Fibroblast of lung (primary cell): ENCODE measurements around the gene TRAF2. TPM values are rescaled to one million over a fixed set of nuclear protein-coding genes. Genes with fewer than 3 reads are reported as not detected.

Experiments used
- DNase-seq, 2 donors: peaks; one replicate each; pipeline versions ENCODE4 v3.0.0 to v3.0.0-alpha.2; 2010; ENCODE audit warnings: low read depth in 2 of 2
- H2AFZ ChIP-seq: 2 replicates; pipeline ENCODE4 v1.5.1; 2012; ENCODE audit warnings: low read length, control low read depth, inconsistent platforms
- H3K27ac ChIP-seq: 2 replicates; pipeline ENCODE4 v1.5.1; 2011; ENCODE audit warnings: low read length, control low read depth; ENCODE audit not compliant: insufficient read depth
- H3K27me3 ChIP-seq: 2 replicates; pipeline ENCODE4 v1.5.1; 2011; ENCODE audit warnings: mild to moderate bottlenecking, low read length; ENCODE audit not compliant: control insufficient read depth, insufficient read depth
- H3K36me3 ChIP-seq: 2 replicates; pipeline ENCODE4 v1.5.1; 2011; ENCODE audit warnings: low read length; ENCODE audit not compliant: control insufficient read depth, insufficient read depth
- H3K4me1 ChIP-seq: 2 replicates; pipeline ENCODE4 v1.5.1; 2011; ENCODE audit warnings: low read length; ENCODE audit not compliant: control insufficient read depth, insufficient read depth; ENCODE audit errors: extremely low read depth
- H3K4me2 ChIP-seq: 2 replicates; pipeline ENCODE4 v1.5.1; 2011; ENCODE audit warnings: low read length, control low read depth; ENCODE audit not compliant: insufficient read depth; ENCODE audit errors: extremely low read depth
- H3K4me3 ChIP-seq, 4 experiments: fragments of 200-600 bp in 1 of 4; sonication (generic) in 1 of 4; replicated peaks in 1 of 4; 2 replicates each; pipeline ENCODE4 v1.5.1; 2011 to 2016; ENCODE audit warnings: low read length in 4 of 4, low read depth in 3 of 4, mild to moderate bottlenecking in 3 of 4, control low read depth in 2 of 4, inconsistent platforms in 1 of 4, mixed read lengths in 1 of 4; ENCODE audit not compliant: insufficient read depth in 1 of 4; ENCODE audit errors: control extremely low read depth in 1 of 4
- H3K79me2 ChIP-seq: 2 replicates; pipeline ENCODE4 v1.5.1; 2012; ENCODE audit warnings: mild to moderate bottlenecking, low read length, inconsistent platforms; ENCODE audit not compliant: control insufficient read depth, insufficient read depth
- H3K9ac ChIP-seq: 2 replicates; pipeline ENCODE4 v1.5.1; 2011; ENCODE audit warnings: mild to moderate bottlenecking, low read length, control low read depth; ENCODE audit not compliant: insufficient read depth
- H3K9me3 ChIP-seq: 2 replicates; pipeline ENCODE4 v1.5.1; 2012; ENCODE audit warnings: low read depth, low read length; ENCODE audit not compliant: control insufficient read depth, insufficient read depth
- H4K20me1 ChIP-seq: 2 replicates; pipeline ENCODE4 v1.5.1; 2011; ENCODE audit warnings: low read length; ENCODE audit not compliant: control insufficient read depth, insufficient read depth; ENCODE audit errors: extremely low read depth
- EZH2 ChIP-seq: IDR thresholded peaks from 2 replicates; pipeline ENCODE4 v1.5.1; 2012; ENCODE audit warnings: low read length, control low read depth, mild to moderate bottlenecking; ENCODE audit errors: missing control alignments
- polyA plus RNA-seq, 2 donors: library from polyadenylated mRNA; depleted of rRNA in 1 of 2; stranded (reverse) in 1 of 2; unstranded in 1 of 2; fragments of >200 nt; gene quantifications; 2 replicates each; pipeline ENCODE4 v1.2.1, GENCODE V29; 2011 to 2012; ENCODE audit warnings: missing spikeins in 1 of 2
- total RNA-seq: library from RNA; depleted of rRNA; stranded (reverse); fragments of >200 nt; gene quantifications from 2 replicates; pipeline ENCODE4 v1.2.1, GENCODE V29; 2014
- TF ChIP-seq, protein P1 (sequence below), 2 donors: IDR thresholded peaks in 1 of 2; conservative IDR thresholded peaks in 1 of 2; 1 replicate in 1 of 2; 2 replicates in 1 of 2; pipeline ENCODE4 v1.5.1; 2011 to 2012; ENCODE audit warnings: low read length in 2 of 2, control low read depth in 1 of 2, inconsistent platforms in 1 of 2, low read depth in 1 of 2, mild to moderate bottlenecking in 1 of 2

The TRAF2 gene
- total and polyA plus RNA-seq, 2 donors (not counting 1 experiment from before 2014, with no cell fraction given) = 3.7 to 8.4 TPM

GRCh38 chr9:136922540-136922939 is 36.2 kb downstream of the TRAF2 start:
- TF ChIP-seq, protein P1, sequence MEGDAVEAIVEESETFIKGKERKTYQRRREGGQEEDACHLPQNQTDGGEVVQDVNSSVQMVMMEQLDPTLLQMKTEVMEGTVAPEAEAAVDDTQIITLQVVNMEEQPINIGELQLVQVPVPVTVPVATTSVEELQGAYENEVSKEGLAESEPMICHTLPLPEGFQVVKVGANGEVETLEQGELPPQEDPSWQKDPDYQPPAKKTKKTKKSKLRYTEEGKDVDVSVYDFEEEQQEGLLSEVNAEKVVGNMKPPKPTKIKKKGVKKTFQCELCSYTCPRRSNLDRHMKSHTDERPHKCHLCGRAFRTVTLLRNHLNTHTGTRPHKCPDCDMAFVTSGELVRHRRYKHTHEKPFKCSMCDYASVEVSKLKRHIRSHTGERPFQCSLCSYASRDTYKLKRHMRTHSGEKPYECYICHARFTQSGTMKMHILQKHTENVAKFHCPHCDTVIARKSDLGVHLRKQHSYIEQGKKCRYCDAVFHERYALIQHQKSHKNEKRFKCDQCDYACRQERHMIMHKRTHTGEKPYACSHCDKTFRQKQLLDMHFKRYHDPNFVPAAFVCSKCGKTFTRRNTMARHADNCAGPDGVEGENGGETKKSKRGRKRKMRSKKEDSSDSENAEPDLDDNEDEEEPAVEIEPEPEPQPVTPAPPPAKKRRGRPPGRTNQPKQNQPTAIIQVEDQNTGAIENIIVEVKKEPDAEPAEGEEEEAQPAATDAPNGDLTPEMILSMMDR (conservative IDR thresholded peaks at IDR 0.05 in 1 of 2, IDR thresholded peaks at IDR 0.05 in 1 of 2; ENCODE audit: low read depth in 1 of 2, low read length in 2 of 2) = no peak
- TF ChIP-seq EZH2 = no peak
- Histone ChIP-seq H3K36me3 (peaks cover 21% of the 10 kb centered on the region), H3K4me1 (peaks cover 1% of the 10 kb centered on the region), H3K9me3 (no peaks in the 10 kb centered on the region), H3K4me2 (no peak overlapping the region), H3K4me3 (no peak overlapping the region), H3K9ac (no peak overlapping the region), H2AFZ (no peak overlapping the region), H3K79me2 (no peaks in the 10 kb centered on the region), H3K27ac (no peak overlapping the region), H3K27me3 (no peaks in the 10 kb centered on the region), H4K20me1 (no peaks in the 10 kb centered on the region)
- DNase-seq = no peak

DNA sequence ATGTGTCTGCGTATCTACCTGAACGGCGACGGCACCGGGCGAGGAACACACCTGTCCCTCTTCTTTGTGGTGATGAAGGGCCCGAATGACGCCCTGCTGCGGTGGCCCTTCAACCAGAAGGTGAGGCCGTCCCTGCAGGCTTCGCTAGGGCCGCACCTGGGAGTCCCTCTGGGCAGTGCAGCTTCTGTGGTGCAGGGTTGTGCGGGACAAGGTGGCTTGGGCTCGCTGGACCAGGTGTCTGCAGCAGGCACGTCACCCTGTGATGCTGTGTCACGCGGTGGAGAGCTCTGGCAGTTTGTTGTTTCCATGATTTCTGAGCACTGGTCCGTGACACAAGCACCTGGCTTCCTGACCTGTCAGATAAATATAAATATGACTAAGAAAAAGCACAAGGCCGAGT is 37.6 kb downstream of the TRAF2 start:
- no peak for DNase-seq
- peaks cover 21% of the 10 kb centered on the region for H3K36me3 ChIP-seq
- H4K20me1 ChIP-seq = no peaks in the 10 kb centered on the region
- H3K4me2 ChIP-seq = no peak overlapping the region
- H3K4me1 ChIP-seq = peaks cover 6% of the 10 kb centered on the region
- no peak overlapping the region for H3K4me3 ChIP-seq
- no peak overlapping the region for H2AFZ ChIP-seq
- H3K27me3 ChIP-seq = no peaks in the 10 kb centered on the region
- no peak overlapping the region for H3K9ac ChIP-seq
- TF ChIP-seq EZH2 = no peak
- TF ChIP-seq, protein P1 (conservative IDR thresholded peaks at IDR 0.05 in 1 of 2, IDR thresholded peaks at IDR 0.05 in 1 of 2; ENCODE audit: low read depth in 1 of 2, low read length in 2 of 2) = no peak
- no peaks in the 10 kb centered on the region for H3K9me3 ChIP-seq
- no peak overlapping the region for H3K27ac ChIP-seq
- H3K79me2 ChIP-seq = no peaks in the 10 kb centered on the region

- no peaks in the 10 kb centered on the region for H4K20me1 ChIP-seq
- no peak overlapping the region for H3K4me2 ChIP-seq
- no peak overlapping the region for H3K4me3 ChIP-seq
- peaks cover 13% of the 10 kb centered on the region for H3K36me3 ChIP-seq
- H3K9ac ChIP-seq = no peak overlapping the region
- TF ChIP-seq, protein P1 (conservative IDR thresholded peaks at IDR 0.05 in 1 of 2, IDR thresholded peaks at IDR 0.05 in 1 of 2; ENCODE audit: low read depth in 1 of 2, low read length in 2 of 2) = no peak
- no peak for TF ChIP-seq EZH2
- H3K4me1 ChIP-seq = peaks cover 6% of the 10 kb centered on the region
- H3K27me3 ChIP-seq = no peaks in the 10 kb centered on the region
- no peaks in the 10 kb centered on the region for H3K79me2 ChIP-seq
- no peak overlapping the region for H2AFZ ChIP-seq
- H3K9me3 ChIP-seq = no peaks in the 10 kb centered on the region
- H3K27ac ChIP-seq = no peak overlapping the region
- no peak for DNase-seq
Measured at GRCh38 chr9:136925414-136926153, 39.3 kb downstream of the TRAF2 start.
